ENCODE data around the gene WFIKKN1. TPM values are rescaled to one million over a fixed set of nuclear protein-coding genes. Genes with fewer than 3 reads are reported as not detected.

The WFIKKN1 gene
- total and polyA plus RNA-seq, 2 donors from 2014 or later = 0.69 to 1.8 TPM

DNA sequence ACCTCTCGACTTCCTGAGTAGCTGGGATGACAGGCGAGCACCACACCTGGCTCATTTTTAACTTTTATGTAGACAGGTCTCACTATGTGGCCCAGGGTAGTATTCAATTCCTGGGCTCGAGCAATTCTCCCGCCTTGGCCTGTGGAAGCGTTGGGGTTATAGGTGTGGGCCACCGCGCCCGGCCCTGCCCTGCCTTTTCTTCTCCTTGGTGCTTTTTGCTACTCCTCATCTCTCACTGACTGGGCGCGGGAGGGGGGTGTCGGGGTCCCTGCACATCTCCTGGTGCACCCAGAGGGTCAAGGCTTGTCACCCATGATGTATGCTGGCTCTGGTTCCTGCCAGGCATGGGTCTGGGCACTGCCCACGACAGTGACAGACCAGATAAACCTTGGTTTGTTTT lies 13.8 kb downstream of the WFIKKN1 start:
- no peak for FAIRE-seq
- Histone ChIP-seq H3K4me1 (ENCODE audit: control insufficient read depth in 2 of 3, insufficient read depth in 2 of 3, low read depth in 1 of 3, low read length in 3 of 3) (peaks cover 0 to 36% (median 12%) of the 10 kb centered on the region in 3 donors), H3K27me3 (ENCODE audit: control insufficient read depth, insufficient read depth, low read length) (no peaks in the 10 kb centered on the region), H3K27ac (ENCODE audit: low read depth in 2 of 2, low read length in 2 of 2) (no peak overlapping the region), H3K9me3 (ENCODE audit: control insufficient read depth in 2 of 3, insufficient read depth in 1 of 3, low read length in 3 of 3) (no peaks in the 10 kb centered on the region), H3K36me3 (ENCODE audit: control insufficient read depth in 2 of 3, insufficient read depth in 3 of 3, low read length in 3 of 3) (no peaks in the 10 kb centered on the region), H3K9ac (ENCODE audit: low read length in 3 of 3) (no peak overlapping the region), H3K4me3 (ENCODE audit: low read length in 3 of 3) (peak overlapping the region in 1 of 3 donors; percentile 77)
- DNase-seq = no peak
- TF ChIP-seq, protein P1, sequence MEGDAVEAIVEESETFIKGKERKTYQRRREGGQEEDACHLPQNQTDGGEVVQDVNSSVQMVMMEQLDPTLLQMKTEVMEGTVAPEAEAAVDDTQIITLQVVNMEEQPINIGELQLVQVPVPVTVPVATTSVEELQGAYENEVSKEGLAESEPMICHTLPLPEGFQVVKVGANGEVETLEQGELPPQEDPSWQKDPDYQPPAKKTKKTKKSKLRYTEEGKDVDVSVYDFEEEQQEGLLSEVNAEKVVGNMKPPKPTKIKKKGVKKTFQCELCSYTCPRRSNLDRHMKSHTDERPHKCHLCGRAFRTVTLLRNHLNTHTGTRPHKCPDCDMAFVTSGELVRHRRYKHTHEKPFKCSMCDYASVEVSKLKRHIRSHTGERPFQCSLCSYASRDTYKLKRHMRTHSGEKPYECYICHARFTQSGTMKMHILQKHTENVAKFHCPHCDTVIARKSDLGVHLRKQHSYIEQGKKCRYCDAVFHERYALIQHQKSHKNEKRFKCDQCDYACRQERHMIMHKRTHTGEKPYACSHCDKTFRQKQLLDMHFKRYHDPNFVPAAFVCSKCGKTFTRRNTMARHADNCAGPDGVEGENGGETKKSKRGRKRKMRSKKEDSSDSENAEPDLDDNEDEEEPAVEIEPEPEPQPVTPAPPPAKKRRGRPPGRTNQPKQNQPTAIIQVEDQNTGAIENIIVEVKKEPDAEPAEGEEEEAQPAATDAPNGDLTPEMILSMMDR (IDR thresholded peaks at IDR 0.05; ENCODE audit: borderline replicate concordance, extremely low read depth, insufficient read depth) = no peak
- intact Hi-C loops (cut with DNase I) = no loop called here

DNA sequence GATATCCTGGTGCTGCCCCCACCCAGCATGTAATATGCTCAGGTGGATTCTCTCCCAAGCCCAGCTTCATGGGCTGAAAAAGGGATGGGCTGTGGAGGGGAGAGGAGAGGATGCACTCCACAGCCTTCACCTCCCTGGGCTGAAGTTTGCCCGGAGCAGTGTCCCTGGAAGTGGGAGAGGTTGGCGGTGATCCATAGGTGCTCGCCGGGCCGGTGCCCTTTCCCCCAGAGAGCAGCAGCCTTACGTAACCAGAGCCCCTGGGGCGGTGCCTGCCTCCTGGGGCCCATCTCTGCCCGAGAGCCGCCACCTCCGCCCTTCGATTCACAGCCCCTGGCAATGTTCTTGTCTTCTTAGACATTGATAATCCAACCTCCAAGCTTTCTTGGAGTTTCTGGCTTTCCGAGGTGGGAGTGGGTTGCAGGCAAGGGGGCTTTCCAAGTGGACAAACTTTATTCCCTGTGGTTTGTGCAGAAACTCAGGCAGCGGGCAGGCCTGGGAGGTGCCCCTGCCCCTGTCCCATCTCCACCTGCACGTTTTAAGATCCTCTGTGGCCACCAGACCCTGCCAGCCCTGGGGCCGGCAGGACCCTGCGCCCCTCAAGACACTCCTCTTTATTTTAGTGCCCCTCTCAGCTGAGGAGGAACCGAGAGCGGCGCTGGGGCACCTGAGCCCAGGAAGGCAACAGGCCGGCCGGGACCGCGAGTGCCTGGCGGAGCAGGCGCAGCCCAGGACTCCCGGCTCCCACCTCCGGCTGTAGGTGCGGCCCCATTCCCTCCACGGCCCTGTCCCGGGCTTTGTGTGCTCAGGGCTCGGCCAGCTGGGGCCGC lies 15.3 kb downstream of the WFIKKN1 start:
- Histone ChIP-seq H3K4me3 (ENCODE audit: low read length in 3 of 3) (peak overlapping the region in 1 of 3 donors; percentile 39), H3K9me3 (ENCODE audit: control insufficient read depth in 2 of 3, insufficient read depth in 1 of 3, low read length in 3 of 3) (no peaks in the 10 kb centered on the region), H3K27ac (ENCODE audit: low read depth in 2 of 2, low read length in 2 of 2) (peak overlapping the region; percentile 67 to 78), H3K36me3 (ENCODE audit: control insufficient read depth in 2 of 3, insufficient read depth in 3 of 3, low read length in 3 of 3) (no peaks in the 10 kb centered on the region), H3K4me1 (ENCODE audit: control insufficient read depth in 2 of 3, insufficient read depth in 2 of 3, low read depth in 1 of 3, low read length in 3 of 3) (peaks cover 0 to 42% (median 12%) of the 10 kb centered on the region in 3 donors), H3K27me3 (ENCODE audit: control insufficient read depth, insufficient read depth, low read length) (no peaks in the 10 kb centered on the region), H3K9ac (ENCODE audit: low read length in 3 of 3) (peak overlapping the region in 1 of 3 donors; percentile 58)
- TF ChIP-seq, protein P1 (IDR thresholded peaks at IDR 0.05; ENCODE audit: borderline replicate concordance, extremely low read depth, insufficient read depth) = no peak
- intact Hi-C loops (cut with DNase I) = no loop called here
- DNase-seq (no peak), FAIRE-seq (no peak)

DNA sequence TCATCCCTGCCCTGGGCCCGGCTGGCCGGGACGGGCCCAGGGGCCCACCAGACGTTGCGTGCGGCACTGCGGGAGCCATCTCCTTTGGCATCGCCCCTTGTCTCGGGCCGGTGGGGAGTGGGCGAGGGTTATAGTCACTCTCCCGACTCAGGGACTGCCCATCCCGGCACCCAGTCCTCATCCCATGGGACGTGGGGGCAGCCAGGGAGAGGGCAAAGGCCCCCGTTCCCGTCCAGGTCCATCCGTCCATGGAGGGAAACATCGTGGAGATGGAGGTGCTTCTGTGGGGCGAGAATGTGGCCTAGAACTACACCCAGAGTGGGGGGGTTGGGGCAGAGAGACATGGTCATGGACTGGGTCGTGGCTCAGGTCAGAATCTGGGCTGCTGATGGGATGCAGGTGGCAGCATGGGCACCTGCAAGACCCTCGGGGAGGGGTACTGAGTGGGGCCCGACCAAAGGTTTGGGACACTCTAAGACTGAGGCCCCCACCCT lies 15.9 kb downstream of the WFIKKN1 start:
- H3K36me3 ChIP-seq (ENCODE audit: control insufficient read depth in 2 of 3, insufficient read depth in 3 of 3, low read length in 3 of 3) = no peaks in the 10 kb centered on the region
- TF ChIP-seq, protein P1 (IDR thresholded peaks at IDR 0.05; ENCODE audit: borderline replicate concordance, extremely low read depth, insufficient read depth) = no peak
- DNase-seq = no peak
- H3K9ac ChIP-seq (ENCODE audit: low read length in 3 of 3) = peak overlapping the region in 1 of 3 donors; percentile 58
- peaks cover 0 to 40% (median 12%) of the 10 kb centered on the region in 3 donors for H3K4me1 ChIP-seq (ENCODE audit: control insufficient read depth in 2 of 3, insufficient read depth in 2 of 3, low read depth in 1 of 3, low read length in 3 of 3)
- FAIRE-seq = no peak
- intact Hi-C loops (cut with DNase I) = no loop called here
- H3K27me3 ChIP-seq (ENCODE audit: control insufficient read depth, insufficient read depth, low read length) = no peaks in the 10 kb centered on the region
- peak overlapping the region; percentile 65 to 78 for H3K27ac ChIP-seq (ENCODE audit: low read depth in 2 of 2, low read length in 2 of 2)
- no peaks in the 10 kb centered on the region for H3K9me3 ChIP-seq (ENCODE audit: control insufficient read depth in 2 of 3, insufficient read depth in 1 of 3, low read length in 3 of 3)
- peak overlapping the region in 1 of 3 donors; percentile 35 for H3K4me3 ChIP-seq (ENCODE audit: low read length in 3 of 3)

Measured in kidney (tissue), 14 donors.